GM19023 (cell line): ENCODE results near the gene MRPL14.

Experiments used
- ATAC-seq: cut with Tn5 transposase; IDR thresholded peaks from one replicate; pipeline ENCODE4 v1.9.1; 2021; ENCODE audit warnings: mild to moderate bottlenecking, moderate library complexity; ENCODE audit not compliant: unreplicated experiment

Gene MRPL14

DNA sequence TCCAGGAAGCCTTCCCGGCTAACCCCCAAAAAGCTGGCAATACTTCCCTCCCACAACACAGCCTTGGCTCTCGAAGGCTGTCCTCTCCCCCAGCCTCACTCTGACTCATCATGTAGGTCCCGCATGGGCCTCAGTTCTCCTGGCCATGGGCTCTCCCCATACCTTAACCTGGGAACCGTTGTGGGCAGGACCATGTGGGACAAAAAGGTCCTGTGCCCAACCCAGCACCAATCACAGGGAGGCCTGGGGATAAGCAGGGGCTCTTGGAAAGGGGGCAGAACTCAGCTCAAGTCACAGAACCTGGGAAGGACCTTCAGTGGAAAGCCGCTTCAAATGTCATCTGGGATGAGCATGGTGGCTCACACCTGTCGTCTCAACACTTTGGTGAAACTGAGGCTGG lies 45.5 kb downstream of the MRPL14 start:
- no peak for ATAC-seq

DNA sequence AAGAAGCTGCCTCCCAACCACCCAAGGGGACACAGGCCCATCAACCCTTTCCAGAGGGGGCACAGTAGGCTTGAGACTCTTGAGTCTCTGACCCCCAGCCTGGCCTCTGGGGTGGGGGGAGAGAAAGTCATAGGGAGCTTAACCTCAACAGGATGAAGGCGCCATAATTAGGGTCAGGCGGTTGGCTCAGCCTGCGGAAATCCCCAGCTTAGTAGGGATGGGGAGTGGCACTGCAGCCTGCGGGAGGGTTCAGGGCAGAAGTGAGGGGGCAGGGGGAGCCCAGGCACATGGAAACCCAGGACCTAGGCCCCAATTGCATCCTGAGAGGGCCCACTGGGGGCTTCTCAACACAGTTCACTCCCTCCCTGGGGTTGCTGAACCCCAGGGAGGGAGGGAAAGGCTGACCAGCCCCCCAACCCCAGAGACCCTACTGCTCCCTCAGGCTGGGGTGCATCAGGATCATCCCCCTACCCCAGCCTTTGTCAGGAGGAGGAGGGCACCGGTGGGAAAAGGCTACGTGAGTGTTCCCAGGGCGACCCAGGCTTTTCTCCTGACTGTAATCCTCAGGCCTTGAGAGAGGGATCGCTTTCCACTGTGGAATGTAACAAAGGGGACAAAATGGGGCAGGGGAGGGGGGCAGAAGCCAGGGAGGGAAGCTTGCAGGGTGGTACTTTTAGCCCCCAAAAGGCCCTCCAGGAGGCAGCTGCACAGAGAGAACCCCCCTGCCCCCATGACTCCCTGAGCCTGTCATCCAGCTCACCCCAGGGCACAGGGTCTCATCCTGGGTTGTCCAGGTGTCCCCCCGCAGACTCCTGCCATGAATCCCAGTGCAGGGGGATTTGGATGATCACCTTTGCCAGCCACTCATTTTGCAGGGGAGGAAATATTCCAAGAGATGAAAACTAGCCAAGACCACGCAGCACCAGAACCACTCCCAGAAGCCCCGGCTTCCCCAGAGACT lies 46.4 kb downstream of the MRPL14 start:
- no peak for ATAC-seq

DNA sequence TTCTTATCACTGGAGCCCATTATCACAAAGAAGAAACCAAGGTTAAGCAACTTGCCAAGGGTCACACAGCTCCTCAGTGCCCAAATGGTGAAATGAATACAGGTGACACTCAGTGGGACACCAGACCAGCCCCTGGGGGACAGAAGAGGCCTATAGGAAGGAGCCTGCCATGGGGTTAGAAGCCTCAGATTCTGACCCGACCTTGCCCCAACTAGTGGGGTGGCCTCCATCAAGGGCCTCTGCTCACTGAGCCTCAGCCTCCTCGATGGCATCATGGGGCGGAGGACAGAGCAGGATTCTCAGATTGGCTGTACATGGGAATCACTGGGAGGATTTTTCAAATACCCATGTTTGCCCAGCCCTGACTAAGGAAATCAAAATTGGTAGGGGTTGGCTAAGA lies 47.6 kb downstream of the MRPL14 start:
- no peak for ATAC-seq

DNA sequence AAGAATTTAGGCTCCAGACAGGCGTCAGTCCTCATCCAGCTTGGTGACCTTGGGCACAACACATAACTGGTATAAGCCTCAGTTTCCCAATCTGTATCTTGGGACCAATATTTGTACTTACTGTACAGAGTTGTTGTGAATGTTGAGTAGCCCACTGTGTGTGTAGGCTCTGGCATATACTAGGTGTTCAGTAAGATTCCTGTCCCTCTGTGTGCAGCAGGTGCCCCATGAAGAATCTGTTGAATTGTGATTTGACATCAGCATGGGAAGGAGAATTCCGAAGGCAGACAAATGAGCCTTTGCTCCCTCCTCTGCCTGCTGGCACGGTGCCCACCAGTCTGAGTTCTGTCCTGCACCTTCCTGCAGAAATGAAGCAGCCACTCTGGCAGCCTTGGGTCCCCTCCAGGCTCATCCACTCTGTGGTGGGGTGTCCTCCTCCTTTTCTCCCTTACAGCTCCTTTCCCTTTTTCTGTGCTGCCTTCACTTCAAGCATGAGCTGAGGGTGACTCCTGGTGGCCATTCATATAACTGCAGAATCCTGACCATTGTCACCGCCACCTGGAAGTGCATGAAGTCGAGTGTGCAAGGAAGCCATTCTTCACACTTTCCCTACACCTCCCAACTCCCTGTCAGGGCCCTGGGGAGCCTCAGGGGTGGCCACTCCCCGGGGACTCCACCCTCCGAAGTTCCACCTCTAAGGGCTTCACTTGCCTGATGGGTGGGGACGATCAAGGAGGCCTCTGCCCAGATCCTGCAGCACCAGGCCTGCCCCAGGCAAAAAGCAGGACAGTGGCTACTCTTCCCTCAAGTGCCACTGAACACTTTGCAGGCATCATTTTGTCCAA lies 48.2 kb downstream of the MRPL14 start:
- ATAC-seq, result no peak

DNA sequence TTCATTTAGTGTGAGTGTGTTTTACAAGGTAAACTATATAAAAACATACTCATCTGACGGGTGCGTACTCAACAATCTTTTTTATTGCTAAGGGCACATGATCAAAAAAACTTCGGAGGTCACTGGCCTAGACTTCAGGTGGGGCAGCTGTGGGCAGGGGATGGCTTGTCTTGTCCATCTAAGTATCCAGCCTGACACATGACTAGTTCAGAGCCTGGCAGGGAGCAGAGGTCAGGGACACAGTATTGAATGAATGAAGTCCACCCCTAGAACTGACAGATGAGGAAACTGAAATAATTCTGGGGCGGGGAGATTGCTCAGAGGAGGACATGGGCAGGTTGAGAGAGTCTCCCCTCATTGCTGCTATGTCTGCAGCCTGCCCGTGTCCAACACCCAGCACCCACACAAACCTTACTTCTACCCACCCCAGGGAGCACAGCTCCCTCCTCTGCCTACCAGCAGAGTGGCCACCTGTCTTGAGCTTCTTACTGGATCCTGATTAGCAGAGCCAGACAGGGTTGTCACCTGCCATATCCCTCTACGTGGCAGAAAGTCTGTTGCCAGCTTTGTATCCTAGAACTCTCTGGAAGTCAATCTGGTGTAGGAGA lies 48.9 kb downstream of the MRPL14 start:
- no peak for ATAC-seq

DNA sequence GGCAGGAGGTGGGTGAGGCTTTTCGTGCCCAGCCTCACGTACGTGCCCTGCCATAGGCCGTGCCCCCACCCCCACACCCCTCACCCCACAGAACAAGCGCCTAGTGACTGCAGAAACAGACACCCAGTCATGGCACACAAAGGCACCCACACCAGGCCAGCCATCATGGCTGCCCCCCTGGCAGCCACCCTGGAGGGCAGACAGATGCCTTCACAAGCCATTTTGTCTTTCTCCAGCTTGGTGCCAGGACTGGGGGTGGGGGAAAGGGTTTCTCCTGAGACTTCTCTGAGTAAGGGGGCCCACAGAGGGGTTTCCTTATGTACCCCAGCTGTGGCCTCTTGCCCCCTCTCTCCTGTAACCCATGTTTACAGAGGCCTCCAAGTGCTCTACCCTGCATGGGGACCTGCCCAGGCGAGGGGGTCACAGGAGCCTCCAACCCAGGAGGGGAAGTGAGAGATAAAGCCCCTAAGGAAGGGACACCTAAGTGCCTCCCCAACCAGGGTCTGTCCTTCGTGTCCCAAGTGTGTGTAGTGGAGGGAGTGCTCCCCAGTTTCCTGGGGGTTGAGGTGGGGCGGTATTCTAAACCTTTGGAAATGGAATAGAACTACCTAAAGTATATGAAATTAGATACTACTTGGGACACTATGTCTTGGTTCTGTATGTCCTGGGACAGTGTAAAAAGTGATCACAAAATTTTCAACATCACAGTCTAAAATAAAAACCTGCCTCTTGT lies 49.9 kb downstream of the MRPL14 start:
- no peak for ATAC-seq

DNA sequence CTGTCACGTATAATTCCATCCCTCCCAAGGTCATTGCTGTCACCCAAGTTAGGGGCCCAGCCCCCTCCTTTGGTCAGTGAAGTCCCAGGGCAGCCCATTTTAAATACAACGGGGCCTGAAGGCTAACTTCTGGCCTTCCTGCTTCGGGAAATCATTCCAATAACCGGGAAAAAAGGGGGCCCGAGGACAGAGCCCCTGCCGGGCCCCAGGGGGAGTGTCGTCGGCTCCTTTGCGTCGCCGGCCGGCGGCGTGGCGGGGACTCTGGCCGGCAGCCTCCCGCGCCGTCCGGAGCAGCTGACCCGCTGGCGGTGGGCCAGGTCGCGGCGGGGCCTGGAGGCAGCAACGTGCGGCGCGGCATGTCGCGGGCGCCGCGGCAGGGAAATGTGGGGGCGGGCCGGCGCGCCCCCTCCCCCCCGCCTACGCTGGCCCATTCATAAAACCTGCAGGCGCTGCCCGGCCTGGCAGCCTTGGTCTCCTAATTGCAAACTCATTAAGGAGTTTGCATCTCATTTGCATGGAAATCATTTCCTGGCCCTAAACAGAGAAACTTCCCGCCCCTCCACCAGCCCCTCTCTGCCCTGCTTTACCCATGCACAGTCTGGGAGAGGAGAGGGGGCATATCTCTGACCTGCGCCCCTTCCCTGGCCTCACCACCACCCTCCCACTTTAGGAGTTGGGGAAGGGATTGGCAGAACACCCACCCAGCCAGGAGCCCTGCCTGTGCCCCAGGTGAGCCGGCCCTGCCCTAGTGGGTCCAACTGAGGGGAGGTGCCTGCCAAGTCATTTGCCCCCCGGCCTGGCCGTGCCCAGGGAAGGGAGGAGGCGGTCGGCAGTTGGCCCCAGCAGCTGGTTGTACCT lies 50.7 kb downstream of the MRPL14 start:
- ATAC-seq, result no peak

DNA sequence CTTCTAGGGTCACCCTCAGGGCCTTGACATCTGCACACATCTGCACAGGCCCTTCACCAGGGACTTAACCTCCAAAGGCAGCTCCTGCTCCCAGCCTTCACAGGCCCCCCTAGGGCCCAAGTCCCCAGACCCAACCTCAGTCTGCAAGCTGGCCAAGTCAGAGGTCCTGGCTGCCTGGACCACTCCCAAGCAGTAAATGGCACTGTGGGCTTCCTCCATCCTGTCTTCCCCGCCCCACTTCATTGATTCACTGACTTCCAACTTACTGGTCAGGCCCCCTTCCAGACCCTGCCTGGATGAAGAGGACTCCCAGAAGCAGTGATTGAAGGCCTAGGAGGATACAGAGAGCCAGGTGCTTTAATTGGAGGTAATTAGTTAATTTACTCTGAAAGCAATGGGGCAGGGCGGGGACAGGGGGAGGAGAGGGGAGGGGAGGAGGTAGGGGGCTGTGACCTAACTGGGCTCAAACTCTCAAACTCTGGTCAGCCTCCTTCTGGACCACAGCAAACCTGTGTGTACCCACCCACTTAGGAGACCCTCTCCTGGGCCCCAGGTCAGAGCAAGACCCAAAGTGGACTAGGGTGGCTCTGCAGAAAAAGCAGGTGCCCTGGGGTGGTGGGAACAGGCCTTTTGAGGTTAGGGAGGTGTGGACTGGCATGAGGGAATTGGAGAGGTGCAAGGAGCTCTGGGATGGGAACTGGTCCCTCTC lies 51.5 kb downstream of the MRPL14 start:
- no peak for ATAC-seq

DNA sequence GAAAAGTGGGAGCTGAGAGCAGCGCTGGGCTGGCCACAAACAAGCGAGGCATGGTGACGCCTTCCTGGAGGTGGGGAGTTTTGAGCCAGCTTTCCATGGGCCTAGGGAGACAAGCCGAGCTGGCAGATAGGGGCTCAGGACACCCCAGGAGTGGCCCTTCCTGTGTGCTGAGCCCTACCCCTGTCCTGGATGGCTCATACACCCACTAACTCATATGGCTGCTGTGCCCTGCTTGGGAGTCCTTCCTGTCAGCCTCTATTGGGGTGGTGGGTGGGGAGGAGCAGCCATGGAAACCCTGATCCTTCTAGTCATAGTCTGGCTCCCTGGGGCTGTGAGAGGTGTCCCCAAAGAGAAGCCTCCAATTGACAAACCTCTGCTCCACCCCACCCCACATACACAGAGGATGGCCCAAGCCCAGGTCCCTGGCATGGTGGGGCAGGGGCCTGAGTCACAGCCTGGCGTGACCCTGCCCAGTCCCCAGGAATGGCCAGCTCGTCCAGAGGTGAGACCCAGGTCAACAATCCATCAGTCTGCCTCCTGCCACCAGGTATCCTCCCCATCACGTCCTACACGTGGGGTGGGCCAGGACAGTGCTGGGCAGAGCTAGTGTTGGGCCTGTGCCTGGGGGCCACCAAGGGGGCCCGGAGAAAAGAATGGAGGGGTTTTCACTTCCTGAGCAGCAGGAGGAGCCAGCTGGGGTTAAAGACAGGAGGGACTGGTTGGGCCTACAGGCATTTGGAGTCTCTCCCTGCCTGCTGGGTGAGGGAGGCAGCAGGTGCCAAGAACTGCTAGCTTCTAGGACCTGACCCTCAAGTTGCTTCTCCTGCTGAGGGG lies 52.2 kb downstream of the MRPL14 start:
- ATAC-seq, result no peak

DNA sequence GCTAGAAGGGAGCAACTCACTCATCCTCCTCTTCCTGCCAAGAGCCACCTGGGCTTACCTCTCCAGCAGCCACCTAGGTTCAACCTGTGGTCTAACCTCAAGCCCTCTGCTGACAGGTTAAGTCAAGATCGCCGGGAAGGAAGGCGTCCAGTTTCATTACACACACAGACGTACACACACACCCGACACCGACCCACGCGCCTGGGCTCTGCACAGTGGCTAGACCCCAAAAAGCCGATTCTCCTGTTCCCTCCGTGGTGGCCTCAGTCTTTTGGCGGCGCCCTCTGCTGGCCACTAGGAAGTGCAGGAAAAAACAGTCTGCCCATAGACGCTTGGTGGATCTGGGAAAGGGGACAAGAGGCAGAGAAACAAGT lies 52.8 kb downstream of the MRPL14 start:
- ATAC-seq, result no peak

DNA sequence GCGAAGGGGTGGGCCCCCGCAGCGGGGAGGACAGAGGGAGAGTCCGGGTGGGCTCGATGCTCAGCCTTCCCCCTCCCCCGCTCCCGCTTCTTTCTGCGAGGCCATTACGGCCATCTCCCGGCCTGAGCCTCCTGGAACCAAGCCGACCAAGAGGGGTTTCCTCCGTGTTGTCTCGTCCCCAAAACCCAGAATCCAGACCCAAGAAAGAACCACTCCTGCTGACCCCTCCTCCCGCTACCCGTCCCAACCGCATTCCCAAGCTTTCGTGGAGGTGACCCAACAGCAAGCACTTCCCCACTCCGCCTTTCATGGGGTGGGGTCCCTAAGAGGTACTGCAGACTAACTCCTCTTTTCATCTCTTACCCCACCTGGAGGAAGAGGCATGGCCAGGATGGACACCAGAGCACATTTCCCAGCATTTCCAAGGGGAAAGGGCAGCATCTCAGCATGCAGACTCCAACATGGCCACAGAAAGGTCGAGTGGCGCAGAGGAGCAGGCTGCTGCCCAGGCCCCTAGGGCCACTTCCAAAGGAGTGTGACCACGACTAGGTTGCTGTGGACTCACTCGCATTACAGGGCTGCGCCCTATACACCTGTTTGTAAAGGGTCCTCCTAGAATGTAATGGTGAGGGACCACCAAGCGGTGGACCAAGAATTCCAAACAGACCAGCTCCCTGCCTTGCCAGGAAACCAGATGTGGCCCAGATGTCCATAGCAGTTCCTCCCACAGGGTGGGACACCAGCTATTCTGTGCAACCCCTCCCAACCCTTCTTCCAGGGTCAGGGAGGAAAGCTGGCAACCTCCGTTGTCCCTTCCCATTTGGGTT lies 53.4 kb downstream of the MRPL14 start:
- peak; percentile 3 for ATAC-seq

DNA sequence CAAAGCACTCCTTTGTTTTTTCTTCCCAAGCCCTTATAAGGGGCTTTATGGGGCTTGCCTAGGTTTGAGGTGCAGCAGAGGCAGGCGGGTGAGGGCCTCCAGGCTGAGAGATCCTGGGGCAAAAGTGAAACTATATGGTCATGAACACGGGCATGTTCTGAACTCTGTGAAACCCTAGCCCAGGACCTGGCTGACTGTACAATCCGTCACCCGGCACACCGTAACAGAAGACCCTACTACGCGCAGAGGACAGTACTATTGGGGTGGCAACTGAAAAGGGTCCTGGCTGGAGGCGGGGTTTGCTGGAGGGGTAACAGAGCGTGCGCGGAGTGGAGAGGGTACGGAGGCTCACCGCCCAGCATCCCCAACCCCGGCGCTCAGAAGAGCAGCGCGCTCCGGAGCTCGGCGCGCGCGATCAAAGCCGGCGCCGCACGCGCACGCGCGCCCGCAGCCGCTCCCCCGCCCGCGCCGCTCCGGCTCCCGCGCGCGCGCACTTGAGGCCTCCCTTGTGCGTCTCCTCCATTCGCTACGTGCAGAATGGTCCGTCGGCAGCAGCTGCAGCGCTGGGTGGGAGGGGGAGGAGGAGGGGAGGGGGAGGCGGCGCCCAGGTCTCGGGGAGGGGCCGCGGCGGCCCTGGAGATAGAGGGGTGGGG lies 54.2 kb downstream of the MRPL14 start:
- peak; percentile 54 for ATAC-seq

DNA sequence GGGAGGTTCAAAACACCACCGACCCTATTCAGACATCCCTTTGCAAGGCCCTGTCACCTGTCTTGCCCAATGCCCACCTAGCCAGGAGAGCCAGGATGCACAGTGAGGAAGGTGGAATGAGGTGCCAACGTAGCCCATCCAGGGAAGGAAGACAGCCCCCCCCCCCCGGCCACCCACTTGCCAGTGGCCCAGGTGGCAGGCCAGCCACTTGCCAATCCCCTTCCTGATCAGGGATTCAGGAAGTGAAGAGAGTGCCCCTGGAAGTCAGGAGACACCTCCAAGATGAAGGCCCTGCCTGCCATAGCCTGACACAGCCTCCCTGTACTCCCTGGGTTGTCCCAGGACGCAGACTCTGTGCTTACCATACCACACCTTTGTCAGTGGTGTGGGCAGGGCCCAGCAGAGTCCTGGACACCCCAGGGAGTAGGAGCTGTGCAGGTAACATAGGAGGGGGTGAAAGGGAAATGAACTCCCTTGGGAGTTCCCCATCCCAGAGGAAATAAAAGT lies 54.7 kb downstream of the MRPL14 start:
- ATAC-seq, result peak; percentile 1

DNA sequence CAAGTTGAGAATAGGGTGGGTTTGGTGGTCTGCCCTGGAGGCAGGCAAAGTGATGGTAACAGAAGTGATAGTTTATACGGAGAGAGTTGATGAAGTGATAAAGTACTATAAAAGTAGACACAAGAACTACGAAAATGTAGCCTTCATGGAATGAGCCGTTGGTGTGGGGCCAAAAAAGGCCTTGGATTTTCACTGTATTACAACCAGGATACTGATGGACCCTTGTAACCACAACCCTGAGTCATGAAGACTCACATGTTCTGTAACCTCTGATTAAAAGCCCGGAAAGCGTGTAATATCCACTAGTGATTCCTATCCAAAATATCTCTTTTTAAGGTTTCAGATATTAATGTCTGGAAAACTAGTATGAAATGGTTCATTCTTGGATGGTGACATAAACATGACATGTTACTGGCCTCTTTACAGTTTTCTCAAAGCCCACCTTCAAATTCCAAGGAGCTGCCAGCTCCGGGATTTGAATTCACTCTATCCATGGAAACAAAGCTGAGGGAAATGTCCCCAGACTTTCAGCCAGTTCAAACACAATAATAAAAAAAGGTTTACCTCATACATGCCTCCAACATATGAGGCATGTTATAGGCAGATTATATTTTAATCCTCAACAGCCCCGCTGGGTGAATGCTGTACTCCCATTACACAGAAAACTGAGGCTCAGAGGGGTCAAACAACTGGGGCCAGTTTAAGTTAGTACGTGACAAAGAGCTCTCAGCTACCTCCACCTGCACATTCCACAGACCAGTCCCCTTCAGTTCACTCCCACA lies 55.4 kb downstream of the MRPL14 start:
- ATAC-seq, result no peak

DNA sequence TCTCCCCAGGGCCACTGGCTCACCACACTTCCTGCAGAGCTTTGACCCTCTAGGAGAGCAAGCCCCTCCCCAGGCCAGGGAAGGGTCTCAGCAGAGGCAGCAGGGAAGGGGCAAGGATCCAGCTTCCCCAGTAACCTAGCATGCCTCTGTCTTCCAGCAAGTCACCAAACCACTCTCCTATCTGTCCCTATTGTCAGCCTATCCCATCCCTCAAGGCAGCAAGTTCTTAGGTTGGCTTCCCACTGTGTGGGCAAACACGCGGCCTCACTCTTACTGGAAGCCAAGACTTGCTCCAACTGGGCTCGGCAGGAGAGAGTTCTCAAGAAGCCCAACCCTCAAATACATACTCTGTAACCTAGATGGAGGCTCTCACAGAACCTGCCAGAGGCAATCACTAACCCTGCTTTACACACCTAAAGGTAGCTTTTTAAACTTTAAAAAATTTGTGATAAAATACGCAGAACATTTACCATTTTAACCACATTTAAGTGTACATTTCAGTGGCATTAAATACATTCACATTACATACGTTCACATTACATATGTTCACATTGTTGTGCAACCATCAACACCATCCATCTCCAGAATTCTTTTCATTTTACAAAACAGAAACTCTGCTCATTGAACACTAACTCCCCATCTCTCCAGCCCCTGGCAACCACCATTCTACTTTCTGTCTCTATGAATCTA lies 58.5 kb downstream of the MRPL14 start:
- no peak for ATAC-seq
